GM10266 (cell line): ENCODE data around the gene C11orf68.

ENCODE experiments used
- DNase-seq: peaks from one replicate; pipeline ENCODE4 v3.0.0; 2012; ENCODE audit errors: extremely low spot score
- TF ChIP-seq, protein P1 (sequence below): IDR thresholded peaks from 2 replicates; pipeline ENCODE4 v1.5.1; 2012; ENCODE audit warnings: mild to moderate bottlenecking, low read depth; ENCODE audit not compliant: control insufficient read depth, insufficient read depth; ENCODE audit errors: missing control alignments

The C11orf68 gene

GRCh38 chr11:65867284-65868071, 51.4 kb downstream of the C11orf68 start:
- no peak for DNase-seq
- TF ChIP-seq, protein P1, sequence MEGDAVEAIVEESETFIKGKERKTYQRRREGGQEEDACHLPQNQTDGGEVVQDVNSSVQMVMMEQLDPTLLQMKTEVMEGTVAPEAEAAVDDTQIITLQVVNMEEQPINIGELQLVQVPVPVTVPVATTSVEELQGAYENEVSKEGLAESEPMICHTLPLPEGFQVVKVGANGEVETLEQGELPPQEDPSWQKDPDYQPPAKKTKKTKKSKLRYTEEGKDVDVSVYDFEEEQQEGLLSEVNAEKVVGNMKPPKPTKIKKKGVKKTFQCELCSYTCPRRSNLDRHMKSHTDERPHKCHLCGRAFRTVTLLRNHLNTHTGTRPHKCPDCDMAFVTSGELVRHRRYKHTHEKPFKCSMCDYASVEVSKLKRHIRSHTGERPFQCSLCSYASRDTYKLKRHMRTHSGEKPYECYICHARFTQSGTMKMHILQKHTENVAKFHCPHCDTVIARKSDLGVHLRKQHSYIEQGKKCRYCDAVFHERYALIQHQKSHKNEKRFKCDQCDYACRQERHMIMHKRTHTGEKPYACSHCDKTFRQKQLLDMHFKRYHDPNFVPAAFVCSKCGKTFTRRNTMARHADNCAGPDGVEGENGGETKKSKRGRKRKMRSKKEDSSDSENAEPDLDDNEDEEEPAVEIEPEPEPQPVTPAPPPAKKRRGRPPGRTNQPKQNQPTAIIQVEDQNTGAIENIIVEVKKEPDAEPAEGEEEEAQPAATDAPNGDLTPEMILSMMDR, result no peak
